ENCODE results near the gene STRN4.
"Not testable (repeated sequence)": the region's sequence is repeated elsewhere in the genome, so short reads cannot be mapped to it uniquely, and the experiment has no call there.

The STRN4 gene

DNA sequence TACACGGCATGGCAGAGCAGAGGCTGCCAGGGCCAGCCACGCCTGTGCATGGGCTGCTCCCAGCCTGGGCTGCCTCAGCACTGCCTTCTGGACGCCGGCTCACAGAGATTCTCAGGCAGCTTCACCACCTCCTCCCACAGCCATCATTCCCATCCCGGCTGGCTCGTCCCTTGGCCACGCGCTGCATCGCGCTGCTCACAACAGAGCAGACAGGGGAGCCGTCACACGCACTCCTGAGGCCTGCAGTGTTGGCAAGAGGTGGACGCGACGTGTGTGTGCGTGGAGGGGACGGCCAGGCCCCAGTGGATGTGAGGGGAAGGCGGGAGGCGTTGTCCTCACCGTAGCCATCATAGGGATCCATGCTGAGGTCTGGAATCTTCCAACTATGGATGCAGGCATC is 21.8 kb downstream of the STRN4 start:
- no peak for DNase-seq

DNA sequence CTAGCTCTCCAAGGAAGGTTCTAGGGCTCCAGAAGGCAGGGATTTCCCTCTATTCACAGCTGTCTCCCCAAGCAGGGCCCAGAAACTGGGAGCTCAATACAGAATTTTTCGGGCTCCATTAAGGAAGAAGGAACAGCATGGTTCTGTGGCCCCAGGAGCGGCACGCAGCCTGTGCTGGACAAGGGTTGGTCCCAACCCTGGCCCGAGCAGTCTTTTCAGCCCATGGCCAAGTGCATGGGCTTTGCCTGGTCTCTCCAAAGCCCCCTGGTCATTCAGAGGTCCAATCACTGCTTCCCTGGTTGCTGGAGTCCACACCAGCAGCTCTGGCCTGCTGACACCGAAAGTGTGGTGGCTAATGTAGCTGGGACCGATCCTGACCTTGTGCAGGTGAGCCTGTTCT is 22.8 kb downstream of the STRN4 start:
- DNase-seq: no peak

DNA sequence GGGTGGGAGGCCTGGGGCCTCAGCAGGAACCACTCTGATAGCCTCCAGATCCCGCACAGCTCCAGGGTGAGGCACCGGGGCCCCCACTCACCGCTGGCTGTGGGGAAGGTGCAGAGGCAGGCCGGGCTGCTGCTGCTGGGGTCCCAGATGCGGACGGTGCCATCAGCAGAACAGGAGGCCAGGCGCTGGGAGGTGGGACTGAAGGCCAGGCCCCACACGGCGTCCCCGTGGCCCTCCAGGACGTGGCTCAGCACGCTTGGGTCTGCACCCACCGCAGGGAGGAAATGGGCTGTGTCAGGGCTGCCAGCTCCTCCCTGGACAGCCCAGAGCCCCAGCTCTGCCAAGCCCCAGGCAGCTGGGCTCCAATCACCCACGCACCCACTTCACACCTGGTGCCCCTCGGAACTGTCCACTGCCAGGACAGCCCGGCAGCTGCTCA is 23.2 kb downstream of the STRN4 start:
- DNase-seq: no peak

DNA sequence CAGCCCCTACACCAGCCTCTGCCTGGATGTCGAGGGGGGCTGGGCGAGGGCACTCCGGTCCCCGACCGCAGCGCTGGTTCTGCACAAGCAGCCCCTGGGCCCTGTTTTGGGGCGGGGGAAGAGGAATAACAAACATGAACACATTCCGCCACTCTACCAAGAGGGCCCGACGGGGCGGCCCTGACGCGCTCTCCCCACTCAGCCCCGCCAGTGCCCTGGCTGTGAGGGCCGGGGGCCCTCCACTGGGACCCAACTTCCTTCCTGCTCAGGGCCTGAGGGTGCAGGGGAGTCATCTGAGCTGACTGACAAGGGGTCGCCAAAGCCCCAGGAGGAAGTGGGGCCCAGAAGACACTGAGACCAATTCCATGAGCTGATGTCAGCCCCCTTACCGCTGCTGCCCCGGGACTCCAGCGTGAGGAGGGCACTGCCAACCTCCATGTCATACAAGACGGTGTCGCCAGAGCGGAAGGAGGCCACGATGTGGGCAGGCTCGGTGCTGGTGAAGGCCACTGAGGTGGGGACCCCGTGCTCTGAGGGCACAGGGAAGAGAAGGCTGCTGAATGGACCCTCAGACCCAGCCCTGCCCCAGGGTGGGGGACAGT is 23.7 kb downstream of the STRN4 start:
- DNase-seq: no peak

DNA sequence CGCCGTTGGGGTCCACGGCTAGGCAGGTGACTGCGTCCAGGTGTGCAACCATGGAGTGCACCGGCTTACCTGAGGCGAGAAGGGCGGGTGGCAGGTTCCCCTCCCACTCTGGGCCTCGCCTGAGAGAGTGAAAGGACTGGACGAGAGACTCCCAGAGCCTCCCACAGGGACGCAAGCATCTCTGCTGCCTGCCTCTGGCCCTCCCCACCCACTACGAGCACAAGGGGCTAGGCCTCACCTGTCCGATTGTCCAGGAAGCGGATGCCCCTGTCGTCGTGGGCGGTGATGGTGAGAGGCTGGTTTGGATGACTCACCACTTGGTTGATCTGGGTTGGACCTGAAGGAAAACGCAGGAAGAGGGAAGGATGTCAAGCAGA is 24.3 kb downstream of the STRN4 start:
- DNase-seq: no peak

DNA sequence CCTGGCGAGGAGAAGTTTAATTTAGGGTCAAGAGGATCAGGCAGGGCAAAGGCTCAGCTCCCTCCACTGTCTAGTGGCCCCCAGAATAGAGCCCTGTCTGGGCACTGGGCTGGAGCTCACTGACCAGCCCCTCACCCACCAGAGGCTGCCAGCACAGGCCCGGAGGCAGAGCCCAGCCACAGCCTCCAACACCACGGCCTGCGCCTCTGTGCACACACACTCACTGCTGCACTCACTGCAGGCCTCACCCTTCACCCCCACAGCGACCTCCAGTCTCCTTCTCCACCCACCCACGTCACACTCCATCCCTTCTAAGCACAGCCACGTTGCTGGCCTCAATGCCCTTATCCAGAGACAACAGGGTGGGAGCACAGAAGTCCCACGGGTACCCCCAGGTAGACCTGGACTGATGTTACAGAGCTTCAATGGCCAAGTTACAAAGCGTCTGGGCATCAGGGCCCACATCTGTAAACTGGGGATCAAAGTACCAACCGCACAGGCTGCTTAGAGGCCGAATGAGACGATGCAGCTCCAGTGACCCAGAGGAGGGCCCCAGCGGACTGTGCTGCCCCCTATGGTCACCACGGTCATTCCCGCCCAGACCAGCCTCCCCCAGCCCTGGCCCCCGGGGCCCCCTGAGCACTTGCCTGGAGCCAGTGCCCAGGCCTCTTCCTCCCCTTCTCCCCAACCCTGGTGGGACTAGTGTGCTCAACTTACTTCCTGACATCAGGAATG is 24.8 kb downstream of the STRN4 start:
- no peak for DNase-seq

DNA sequence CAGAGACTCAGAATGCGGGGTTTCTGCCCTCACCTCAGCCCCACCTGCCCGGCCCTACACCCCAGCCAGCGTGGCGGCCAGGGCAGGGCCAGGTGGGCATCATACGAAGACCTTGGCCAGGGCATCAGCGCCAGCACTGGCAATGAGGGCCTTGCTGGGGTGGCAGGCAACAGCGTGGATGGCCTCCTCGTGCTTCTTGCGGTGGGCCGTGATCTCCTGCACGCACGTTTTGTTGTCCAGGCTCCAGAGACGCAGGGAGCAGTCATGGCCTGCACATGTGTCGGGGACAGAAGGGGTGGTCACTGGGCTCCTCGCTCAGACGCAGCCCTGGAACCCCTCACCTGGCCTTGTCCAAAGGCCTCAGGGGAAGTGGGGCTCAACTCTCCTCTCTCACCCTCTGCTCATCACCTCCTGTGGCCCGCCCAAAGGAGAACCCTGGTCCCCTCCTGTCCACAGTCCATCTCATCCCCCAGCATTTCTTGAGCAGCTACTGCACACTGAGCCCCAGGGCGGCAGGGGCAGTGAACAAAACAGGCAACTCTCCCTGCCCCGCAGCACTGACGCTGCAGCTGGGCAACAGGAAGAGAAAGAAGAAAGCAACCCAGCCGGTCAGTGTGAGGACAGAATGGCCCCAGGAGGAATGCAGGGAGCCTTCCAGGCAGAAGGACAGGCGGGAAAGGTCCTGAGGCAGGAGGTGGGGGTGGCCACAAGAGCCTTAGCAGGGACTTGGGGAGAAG is 25.6 kb downstream of the STRN4 start:
- DNase-seq: no peak

DNA sequence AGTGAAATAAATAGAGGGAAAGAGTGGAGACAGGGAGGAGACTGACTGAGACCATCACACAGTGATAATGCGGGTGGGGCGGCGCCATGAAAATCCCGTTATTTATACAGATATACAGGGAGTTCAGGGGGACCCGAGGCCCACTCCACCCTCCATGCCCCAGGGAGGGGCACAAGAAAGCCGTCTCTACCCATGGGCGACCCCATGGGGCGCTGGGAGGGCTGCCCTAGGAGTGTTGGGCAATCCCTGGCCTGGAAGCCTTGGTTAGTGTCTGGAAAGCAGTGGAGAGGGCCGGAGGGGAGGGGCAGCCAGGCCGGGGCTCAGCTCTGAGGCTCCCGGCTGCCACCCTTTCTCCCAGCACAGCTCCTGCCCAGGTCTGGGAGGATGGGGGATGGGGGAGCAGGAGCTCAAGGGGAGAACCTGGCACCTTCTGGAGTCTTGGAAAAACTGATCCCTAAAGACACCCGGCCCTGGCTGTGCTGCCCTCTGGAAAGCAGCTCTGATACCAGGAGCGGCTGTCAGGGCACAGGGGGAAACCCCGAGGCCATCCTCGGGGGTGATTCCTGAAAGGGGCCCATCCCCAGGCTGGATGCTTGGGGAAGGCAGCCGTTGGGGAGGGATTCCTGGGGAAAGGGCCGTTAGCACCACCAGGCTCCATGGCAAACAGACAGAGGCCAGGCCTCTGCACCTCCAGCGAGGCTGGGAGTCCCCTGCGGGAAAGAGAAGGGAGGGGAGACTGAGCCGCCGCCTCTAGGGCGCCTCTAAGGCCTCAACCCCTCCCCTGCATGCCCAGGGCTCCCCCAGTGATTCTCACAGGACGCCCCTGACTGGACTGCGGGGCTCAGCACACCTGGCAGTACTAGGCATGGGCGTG is 26.4 kb downstream of the STRN4 start:
- DNase-seq: no peak

DNA sequence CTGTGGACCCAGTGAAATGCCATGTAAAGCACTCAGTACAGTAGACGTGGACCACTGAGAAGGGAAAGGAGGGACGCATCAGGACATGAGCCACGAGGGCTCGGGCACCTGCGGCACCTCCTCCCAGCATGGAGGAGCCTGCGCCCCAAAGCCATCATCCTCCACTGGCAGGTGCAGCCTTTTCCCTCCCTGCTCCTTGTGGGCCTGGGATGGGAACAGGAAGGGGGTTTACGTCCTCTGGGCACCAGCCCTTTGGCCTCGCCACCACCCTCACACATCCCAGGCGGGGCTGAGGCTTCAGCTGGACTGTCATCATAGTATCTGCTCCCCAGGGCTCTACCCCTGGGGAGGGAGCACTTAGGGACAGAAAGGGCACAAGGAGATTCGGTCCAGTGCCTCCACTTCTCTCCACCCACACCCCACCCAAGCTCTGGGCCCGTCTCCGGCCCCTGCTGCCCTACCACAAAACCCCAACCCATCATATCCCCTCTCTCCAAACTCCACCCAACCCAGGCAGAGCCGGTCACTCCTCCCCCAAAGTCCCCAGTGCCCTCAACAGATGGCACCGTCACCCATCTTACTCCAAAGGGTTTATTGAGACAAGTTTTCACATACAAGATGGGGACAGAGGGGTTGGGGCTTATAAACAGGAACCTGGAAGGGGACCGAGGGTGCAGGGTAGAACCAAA is 27.2 kb downstream of the STRN4 start:
- DNase-seq: no peak

DNA sequence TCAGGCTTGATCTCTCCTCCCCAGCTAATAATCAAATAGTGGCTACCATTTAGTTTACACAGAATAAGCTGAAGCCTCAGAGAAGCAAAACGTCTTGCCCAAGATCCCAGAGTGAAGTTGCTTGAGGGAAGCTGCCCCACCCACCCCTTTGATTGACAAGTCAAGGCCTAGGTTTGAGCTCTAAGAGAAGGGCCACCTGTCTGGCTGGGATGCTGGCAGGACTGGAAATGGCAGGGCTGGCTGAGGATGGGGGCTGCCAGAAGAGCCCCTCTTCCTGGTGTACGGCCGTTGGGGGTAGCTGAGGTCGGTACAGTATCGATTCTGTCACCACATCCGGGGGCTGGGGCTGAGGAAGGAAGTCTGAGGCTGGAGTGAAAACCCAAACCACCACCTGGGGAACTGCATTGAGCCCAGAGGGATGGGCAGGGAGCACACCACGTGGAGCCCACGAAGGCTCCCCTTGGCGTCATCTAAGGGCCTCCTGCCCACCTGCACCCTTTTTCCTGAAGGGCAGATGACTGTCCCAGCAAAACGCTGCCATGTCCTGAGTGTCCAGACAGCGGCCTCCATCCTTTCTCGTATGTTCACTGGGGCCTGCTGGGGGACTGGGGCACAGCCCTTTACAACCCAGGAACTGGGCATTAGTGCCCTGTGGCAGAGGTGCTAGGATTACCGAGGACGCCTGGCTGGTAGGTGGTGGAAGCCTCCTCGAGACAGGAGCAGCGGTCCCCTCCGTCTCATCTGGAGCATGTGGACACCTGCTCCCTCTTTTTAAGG is 27.9 kb downstream of the STRN4 start:
- peak in 1 of 2 experiments; percentile 29 for DNase-seq

DNA sequence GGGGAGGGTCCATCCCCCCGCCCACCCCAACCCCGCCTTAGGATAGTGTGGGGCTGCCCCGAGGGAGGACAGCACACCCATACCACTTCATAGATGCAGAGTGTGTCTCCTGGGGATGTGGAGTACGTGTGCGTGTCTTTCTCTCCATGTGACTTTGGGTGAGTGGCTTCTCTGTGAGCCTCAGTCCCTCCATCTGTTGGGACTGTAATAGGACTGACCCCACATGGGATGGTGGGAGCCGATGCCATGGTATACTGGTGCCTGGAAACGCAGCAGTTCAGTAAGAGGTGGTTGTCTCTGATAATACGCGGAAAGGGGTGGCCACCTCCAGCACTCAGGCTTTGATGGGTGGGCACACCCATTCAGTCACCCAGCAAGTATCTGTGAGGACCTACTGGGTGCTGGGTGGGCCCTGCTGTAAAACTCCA is 28.5 kb downstream of the STRN4 start:
- no peak for DNase-seq

DNA sequence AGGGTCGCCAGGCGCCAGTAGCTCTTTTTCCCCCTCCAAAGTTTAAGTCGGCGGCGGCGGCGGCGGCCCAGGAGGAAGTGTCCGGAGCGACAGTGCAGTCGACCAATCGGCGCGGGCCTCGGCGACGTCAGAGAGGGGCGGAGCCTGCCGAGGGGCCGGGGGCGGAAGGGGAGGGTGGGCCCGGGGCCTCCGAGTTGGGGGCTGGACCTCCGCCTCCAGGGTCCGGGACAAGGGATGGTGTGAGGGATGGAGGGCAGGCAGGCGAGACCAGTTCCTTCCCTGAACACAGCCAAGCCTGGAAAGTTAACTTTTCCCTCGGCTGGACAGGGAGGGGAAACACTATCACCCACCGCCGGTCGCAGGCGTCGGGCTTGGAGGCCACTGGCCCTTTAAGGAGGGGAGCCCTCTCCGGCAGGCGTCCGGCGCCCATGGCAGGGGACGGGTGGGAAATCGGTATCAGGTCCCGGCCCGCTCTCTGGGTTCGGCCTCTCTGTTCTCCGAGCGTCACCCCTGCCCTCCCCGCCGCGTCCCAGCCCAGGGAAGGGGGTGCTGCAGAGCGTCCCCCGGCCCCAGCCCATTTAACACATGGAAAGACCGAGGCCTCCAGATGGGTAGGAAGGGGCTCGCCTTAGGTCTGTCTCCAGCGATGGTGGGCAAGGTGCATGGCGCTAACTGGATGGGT is 29.1 kb downstream of the STRN4 start, which contains the start of gene PRKD2:
Gene PRKD2 (minus strand): TSS at position 81 of the 682 bp plus-strand sequence. CDS start 744 bp downstream, outside the sequence.
- peak; percentile 82 to 83 for DNase-seq

DNA sequence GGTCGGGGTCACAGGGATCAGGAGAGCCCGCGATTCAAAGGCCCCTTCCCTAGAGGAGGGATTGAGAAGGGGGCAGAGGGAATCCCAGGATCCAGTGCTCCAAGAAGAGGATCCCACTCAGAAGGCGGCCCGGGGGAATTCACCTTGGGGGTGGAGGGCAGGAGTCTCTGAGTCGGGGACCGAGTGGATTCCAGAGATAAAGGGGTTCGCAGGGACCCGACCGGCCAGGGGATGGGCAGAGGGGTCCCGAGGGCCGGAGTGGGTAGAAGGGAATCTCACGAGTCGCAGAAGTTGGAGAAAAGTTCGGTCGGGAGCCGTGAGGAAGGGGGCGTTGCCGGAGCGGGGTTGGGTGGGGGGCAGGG is 29.6 kb downstream of the STRN4 start:
- DNase-seq: no peak

DNA sequence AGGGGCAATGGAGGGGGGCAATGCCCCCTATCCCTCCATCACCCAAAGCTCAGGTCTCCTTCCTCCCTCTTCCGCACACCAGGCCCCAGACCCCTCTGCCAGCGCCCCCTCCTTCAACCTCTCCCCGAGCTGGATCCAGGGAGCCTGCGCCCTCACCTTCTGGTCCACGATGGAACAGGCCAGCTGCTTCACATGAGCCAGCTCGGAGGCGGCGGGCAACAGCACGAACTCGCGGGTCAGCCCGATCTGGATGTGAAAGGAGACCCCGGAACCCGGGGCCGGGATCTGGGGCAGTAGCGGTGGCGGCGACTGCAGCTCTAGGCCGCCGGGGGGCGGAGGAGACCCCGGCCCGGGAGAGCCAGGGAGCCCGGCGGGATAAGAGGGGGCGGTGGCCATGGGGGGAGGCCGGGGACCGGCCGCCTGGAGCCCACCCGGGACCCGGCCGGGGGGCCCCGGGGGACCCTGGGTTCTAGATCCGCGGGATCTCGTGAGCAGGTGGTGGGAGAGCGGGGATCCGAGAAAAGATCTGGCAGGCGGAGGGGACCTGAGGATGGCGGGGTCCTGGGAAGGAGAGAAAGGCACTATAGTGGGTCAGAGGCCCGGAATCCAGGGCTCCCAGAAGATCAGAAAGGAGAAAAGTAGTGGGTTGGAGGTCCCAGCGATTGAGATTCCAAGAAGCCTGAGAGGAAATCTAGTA is 30.1 kb downstream of the STRN4 start:
- DNase-seq: no peak

DNA sequence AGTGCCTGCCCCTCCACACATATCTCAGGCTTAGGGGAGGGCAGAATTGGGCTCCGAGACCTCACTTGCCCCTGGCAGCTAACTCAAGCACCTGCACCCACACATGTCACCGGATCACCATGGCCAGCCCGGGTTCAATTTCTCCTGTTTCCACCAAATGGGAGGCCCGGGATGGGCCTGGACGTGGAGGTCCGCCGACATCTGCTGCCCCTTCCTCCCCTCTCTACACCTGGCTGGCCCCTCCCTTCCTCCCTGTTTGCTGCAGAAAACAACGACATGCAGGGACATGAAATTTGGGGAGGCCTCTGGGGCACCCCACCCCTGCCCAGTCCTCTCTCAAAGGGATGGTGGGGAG is 30.7 kb downstream of the STRN4 start:
- no peak for DNase-seq

DNA sequence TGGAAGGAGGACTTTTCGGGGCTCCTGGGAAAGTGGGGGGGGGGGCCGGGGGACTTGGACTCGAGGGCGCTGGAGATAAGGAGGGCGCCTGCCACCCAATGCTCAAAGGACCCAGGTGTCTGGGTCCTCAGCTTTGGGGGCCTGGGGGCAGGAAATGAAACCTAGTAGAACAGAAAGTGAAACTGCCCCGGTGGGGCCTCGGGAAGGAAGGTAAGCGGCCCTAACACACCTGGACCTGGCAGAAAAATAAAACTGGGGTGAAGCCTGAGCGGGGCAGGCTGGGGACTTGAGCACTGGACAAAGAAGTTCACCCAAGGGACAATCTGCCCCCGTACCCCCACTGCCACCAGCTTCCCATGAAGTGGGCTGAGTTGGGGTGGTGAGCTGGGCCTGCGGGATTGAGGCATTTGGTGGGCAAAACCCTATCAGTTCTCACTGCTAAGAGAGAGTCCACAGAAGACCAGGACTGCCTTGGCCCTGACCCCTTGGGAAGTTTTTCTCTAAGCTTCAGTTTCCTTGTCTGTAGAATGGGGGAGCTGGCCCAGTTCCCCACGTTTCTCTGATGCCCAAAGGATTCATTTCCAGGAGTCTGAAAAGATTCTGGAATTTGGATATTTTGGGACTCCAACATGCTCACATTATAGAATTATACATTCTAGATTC is 31.7 kb downstream of the STRN4 start:
- DNase-seq: peak; percentile 58 to 63

DNA sequence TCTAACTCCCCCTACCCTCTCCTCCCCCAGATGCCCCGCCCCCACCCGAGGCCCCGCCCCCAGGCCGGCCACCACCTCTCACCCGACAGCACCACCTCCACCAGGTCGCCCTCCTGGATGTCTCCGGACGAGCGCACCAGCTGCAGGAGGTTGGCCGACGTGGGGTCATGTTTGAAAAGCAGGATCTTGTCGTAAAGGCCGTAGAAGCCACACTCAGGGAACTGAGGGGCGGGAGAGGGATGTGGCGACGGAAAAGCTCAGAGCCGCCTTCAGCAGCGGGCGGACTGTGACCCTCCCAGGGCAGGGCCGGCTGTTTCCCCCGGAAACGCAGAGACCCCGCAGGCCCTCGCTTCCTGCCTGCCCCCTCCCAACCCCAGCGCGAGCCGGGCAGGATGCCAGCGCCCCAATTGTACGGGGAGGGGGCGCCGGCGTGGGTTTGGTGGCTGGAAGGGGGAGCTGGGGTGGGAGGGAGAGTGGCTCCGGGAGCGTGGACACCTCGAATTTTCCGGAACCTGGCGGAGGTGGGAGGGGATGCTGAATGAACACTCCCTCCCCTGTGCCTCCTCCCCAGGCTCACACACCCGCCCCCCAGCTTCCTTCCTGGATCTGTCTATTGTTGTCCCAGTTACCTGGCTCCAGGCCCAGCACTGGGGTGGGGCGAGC is 32.3 kb downstream of the STRN4 start:
- DNase-seq: peak; percentile 72

DNA sequence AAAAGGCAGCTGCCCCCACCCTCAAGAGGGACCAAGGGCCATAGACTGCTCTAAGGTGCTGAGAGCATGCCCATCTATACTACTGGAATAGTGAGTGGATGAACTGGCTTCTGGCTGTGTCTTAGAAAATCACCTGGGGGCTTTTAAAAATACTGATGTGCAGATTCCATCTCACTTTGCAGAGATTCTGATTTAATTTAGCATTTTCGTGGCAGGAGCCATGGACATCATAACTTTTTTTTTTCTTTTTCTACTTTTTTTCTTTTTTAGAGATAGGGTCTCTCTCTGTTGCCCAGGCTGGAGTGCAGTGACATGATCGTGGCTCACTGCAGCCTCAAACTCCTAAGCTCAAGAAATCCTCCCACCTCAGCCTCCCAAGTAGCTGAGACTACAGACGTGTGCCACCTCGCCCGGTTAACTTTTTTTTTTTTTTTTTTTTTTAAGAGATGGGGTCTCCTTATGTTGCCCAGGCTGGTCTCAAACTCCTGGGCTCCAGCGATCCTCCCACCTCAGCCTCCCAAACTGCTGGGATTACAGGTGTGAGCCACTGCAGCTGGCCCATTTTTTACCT is 33.4 kb downstream of the STRN4 start:
- not testable (repeated sequence) for DNase-seq

DNA sequence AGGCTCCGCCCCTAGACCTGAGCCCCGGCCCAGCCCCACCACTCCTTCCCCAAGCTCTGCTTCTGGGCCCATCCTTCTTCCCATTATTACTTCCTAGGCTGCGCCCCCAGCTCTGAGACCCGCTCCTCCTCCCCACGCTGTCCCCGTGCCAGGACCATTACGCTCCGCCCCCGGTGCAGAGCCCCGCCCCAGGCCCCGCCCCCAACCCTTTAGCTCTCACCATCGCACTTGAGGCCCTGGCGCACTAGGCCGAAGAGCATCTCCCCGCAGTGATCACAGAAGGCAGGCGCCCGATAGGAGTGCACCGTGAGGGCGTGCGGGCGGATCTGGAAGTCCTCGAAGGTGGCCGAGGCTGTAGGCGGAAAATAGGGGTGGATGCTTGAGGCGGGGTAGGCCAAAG is 35.6 kb downstream of the STRN4 start:
- no peak for DNase-seq

All from activated CD4-positive, alpha-beta T cell treated with anti-CD3 and anti-CD28 coated beads, Interleukin-2, amount 50 U/mL, for 4 hours (primary cell).